Coronary artery (tissue), 2 donors: ENCODE measurements around the gene TBC1D24.
"Not testable (repeated sequence)": the region's sequence is repeated elsewhere in the genome, so short reads cannot be mapped to it uniquely, and the experiment has no call there.

ENCODE experiments used
- DNase-seq: peaks from one replicate; pipeline ENCODE4 v3.0.0-alpha.2; 2017; ENCODE audit warnings: low spot score
- H3K27ac ChIP-seq, 2 donors: fragments of 200-600 bp; sonication (generic); one replicate each; pipeline ENCODE4 v1.5.1; 2016 to 2019
- H3K4me3 ChIP-seq: fragments of 200-600 bp; sonication (generic); 2 replicates; pipeline ENCODE4 v1.5.1; 2016; ENCODE audit warnings: mild to moderate bottlenecking, moderate library complexity

The TBC1D24 gene

DNA sequence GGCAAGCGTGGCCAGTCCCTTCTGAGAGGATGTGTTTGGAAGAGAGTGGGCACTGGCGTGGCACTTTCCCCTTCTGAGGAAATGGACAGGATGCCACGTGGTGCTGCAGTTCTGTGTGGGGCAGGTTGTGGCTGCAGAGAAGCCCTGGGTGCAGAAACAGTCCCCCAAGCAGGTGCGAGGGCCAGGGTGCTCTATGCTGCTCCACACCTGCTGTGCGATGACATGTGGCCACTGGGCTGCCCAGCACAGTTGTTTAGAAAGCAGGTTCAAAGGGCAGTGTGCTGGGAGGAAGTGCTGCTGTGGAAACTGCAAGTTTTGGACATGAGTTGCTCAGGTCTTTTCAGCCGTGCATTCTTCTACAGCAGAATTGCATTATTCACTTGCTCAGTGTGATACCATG is 66.5 kb downstream of the TBC1D24 start:
- not testable (repeated sequence) for H3K27ac ChIP-seq, DNase-seq, H3K4me3 ChIP-seq

GRCh38 chr16:2543771-2544170 is 68.8 kb downstream of the TBC1D24 start:
- not testable (repeated sequence) for H3K4me3 ChIP-seq, DNase-seq, H3K27ac ChIP-seq

DNA sequence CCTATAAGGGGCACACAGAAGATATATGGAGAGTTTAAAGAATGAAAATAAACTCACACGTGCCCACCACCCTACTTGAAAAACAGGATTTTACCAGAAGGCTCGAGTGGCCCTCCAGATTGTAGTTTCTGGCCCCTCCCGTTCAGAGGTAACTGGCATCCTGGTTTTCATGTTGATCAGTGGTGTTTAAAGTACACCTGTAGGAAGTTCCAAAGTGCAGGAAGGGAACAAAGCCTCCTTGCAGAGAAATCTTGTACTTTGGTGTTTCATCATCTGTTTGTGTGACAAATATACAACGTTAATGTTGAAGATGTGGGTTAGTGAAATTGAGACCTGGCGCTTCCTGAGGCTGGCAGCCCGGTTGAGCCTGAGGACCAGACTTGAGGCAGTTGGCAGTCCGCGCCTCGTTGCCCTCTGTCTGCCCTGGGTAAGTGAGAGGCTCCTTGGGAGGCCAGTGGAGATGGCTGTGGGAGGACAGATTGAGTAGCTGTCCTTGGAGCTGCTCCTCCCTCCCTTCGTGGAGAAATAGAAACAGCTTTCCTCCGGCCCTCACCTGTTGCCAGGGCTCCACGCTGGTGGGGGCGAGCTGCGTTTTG is 75.5 kb downstream of the TBC1D24 start:
- DNase-seq, H3K4me3 ChIP-seq, H3K27ac ChIP-seq: not testable (repeated sequence)

- not testable (repeated sequence) for H3K4me3 ChIP-seq, H3K27ac ChIP-seq, DNase-seq
These were observed 76.5 kb downstream of the TBC1D24 start for GRCh38 chr16:2551420-2551889.

GRCh38 chr16:2554709-2555425 is 79.9 kb downstream of the TBC1D24 start:
- H3K4me3 ChIP-seq, DNase-seq, H3K27ac ChIP-seq: not testable (repeated sequence)
